HEK293 (cell line): Measurements from ENCODE around the gene CNOT4.

ENCODE experiments used
- CTCF ChIA-PET: fragments of 350-600 bp; formaldehyde crosslinking; extraction: SDS; loops from one replicate; lab custom pipeline; 2021; ENCODE audit warnings: antibody characterized with exemption; lab: Yijun Ruan, JAX
- POLR2A ChIA-PET: fragments of 300-600 bp; formaldehyde crosslinking; extraction: SDS; loops from one replicate; lab custom pipeline; 2020; ENCODE audit warnings: antibody characterized with exemption, inconsistent platforms; lab: Yijun Ruan, JAX
- H3K27ac ChIP-seq: fragments of 200-500 bp; sonication (Bioruptor generic); 2 replicates; pipeline ENCODE4 v1.5.1; 2014; ENCODE audit warnings: low read depth, low read length, control low read depth, inconsistent platforms; ENCODE audit errors: extremely low read depth
- H3K36me3 ChIP-seq, 2 experiments: fragments of 200-500 bp in 1 of 2; sonication (Bioruptor generic) in 1 of 2; 1 replicate in 1 of 2; 2 replicates in 1 of 2; pipeline ENCODE4 v1.5.1; 2014 to 2017; ENCODE audit warnings: inconsistent platforms in 2 of 2, low read length in 2 of 2; ENCODE audit not compliant: control insufficient read depth in 2 of 2, insufficient read depth in 1 of 2
- H3K4me1 ChIP-seq: fragments of 200-500 bp; sonication (Bioruptor generic); 2 replicates; pipeline ENCODE4 v1.5.1; 2014; ENCODE audit warnings: mild to moderate bottlenecking, low read length, inconsistent platforms; ENCODE audit not compliant: control insufficient read depth, insufficient read depth
- H3K4me3 ChIP-seq: 2 replicates; pipeline ENCODE4 v1.5.1; 2011; ENCODE audit warnings: low read depth, mild to moderate bottlenecking, control low read depth, low read length, moderate library complexity
- H3K9me3 ChIP-seq: fragments of 200-500 bp; sonication (Bioruptor generic); 2 replicates; pipeline ENCODE4 v1.5.1; 2014; ENCODE audit warnings: low read depth, low read length, inconsistent platforms; ENCODE audit not compliant: control insufficient read depth, insufficient read depth
- BCL11A ChIP-seq: fragments of 450-650 bp; formaldehyde crosslinking; IDR thresholded peaks from 2 replicates; pipeline ENCODE4 v1.5.1; 2016; ENCODE audit warnings: low read depth, missing biosample characterization, missing genetic modification characterization
- OSR2 ChIP-seq: fragments of 450-650 bp; formaldehyde crosslinking; IDR thresholded peaks from 2 replicates; pipeline ENCODE4 v1.5.1; 2016; ENCODE audit warnings: missing biosample characterization, missing genetic modification characterization
- SALL2 ChIP-seq: fragments of 450-650 bp; formaldehyde crosslinking; IDR thresholded peaks from 2 replicates; pipeline ENCODE4 v1.5.0; 2017; ENCODE audit warnings: missing biosample characterization, mild to moderate bottlenecking, missing genetic modification characterization, borderline replicate concordance
- SCRT2 ChIP-seq: fragments of 450-650 bp; formaldehyde crosslinking; IDR thresholded peaks from 2 replicates; pipeline ENCODE4 v1.5.1; 2016; ENCODE audit warnings: missing biosample characterization, missing genetic modification characterization
- SP3 ChIP-seq: fragments of 450-650 bp; formaldehyde crosslinking; IDR thresholded peaks from 2 replicates; pipeline ENCODE4 v1.5.1; 2016; ENCODE audit warnings: missing biosample characterization, missing genetic modification characterization
- ZBTB11 ChIP-seq: fragments of 450-650 bp; formaldehyde crosslinking; conservative IDR thresholded peaks from 2 replicates; pipeline ENCODE4 v1.5.1; 2016; ENCODE audit warnings: low read depth, missing biosample characterization, missing genetic modification characterization
- ZBTB17 ChIP-seq: fragments of 450-650 bp; formaldehyde crosslinking; IDR thresholded peaks from 2 replicates; pipeline ENCODE4 v1.5.1; 2016; ENCODE audit warnings: missing biosample characterization, missing genetic modification characterization
- ZBTB7A ChIP-seq: fragments of 450-650 bp; formaldehyde crosslinking; IDR thresholded peaks from 2 replicates; pipeline ENCODE4 v1.5.1; 2016; ENCODE audit warnings: low read depth, missing biosample characterization, missing genetic modification characterization
- ZFP41 ChIP-seq: fragments of 450-650 bp; formaldehyde crosslinking; IDR thresholded peaks from 2 replicates; pipeline ENCODE4 v1.5.1; 2016; ENCODE audit warnings: missing biosample characterization, missing genetic modification characterization, borderline replicate concordance
- ZNF112 ChIP-seq: fragments of 450-650 bp; formaldehyde crosslinking; IDR thresholded peaks from 2 replicates; pipeline ENCODE4 v1.5.0; 2017; ENCODE audit warnings: missing biosample characterization, missing genetic modification characterization
- ZNF146 ChIP-seq: fragments of 450-650 bp; formaldehyde crosslinking; IDR thresholded peaks from 2 replicates; pipeline ENCODE4 v1.5.1; 2016; ENCODE audit warnings: missing biosample characterization, missing genetic modification characterization
- ZNF174 ChIP-seq: fragments of 450-650 bp; formaldehyde crosslinking; IDR thresholded peaks from 2 replicates; pipeline ENCODE4 v1.5.0; 2017; ENCODE audit warnings: missing biosample characterization, mild to moderate bottlenecking, missing genetic modification characterization
- ZNF2 ChIP-seq: fragments of 450-650 bp; formaldehyde crosslinking; IDR thresholded peaks from 2 replicates; pipeline ENCODE4 v1.5.1; 2016; ENCODE audit warnings: missing biosample characterization, missing genetic modification characterization
- ZNF274 ChIP-seq, 2 experiments: fragments of 200-500 bp in 1 of 2; fragments of 450-650 bp in 1 of 2; sonication (Bioruptor generic) in 1 of 2; formaldehyde crosslinking in 1 of 2; IDR thresholded peaks; 2 replicates each; pipeline versions ENCODE4 v1.5.1 to v1.6.1; 2014 to 2016; ENCODE audit warnings: borderline replicate concordance in 1 of 2, inconsistent platforms in 1 of 2, low read length in 1 of 2, missing biosample characterization in 1 of 2, missing genetic modification characterization in 1 of 2
- ZNF391 ChIP-seq: fragments of 450-650 bp; formaldehyde crosslinking; IDR thresholded peaks from 2 replicates; pipeline ENCODE4 v1.5.1; 2016; ENCODE audit warnings: low read depth, missing biosample characterization, missing genetic modification characterization, borderline replicate concordance
- ZNF433 ChIP-seq: fragments of 450-650 bp; formaldehyde crosslinking; IDR thresholded peaks from 2 replicates; pipeline ENCODE4 v1.5.1; 2016; ENCODE audit warnings: missing biosample characterization, missing genetic modification characterization, low read depth
- ZNF449 ChIP-seq: fragments of 450-650 bp; formaldehyde crosslinking; IDR thresholded peaks from 2 replicates; pipeline ENCODE4 v1.5.1; 2017; ENCODE audit warnings: missing biosample characterization, mild to moderate bottlenecking, missing genetic modification characterization, moderate library complexity
- ZNF510 ChIP-seq: fragments of 450-650 bp; formaldehyde crosslinking; IDR thresholded peaks from 2 replicates; pipeline ENCODE4 v1.5.1; 2018; ENCODE audit warnings: mild to moderate bottlenecking, missing genetic modification characterization, missing biosample characterization; ENCODE audit not compliant: insufficient replicate concordance
- ZNF530 ChIP-seq: fragments of 450-650 bp; formaldehyde crosslinking; IDR thresholded peaks from 2 replicates; pipeline ENCODE4 v1.5.1; 2016; ENCODE audit warnings: low read depth, missing biosample characterization, missing genetic modification characterization
- ZNF548 ChIP-seq: fragments of 450-650 bp; formaldehyde crosslinking; IDR thresholded peaks from 2 replicates; pipeline ENCODE4 v1.5.1; 2016; ENCODE audit warnings: missing biosample characterization, missing genetic modification characterization
- ZNF596 ChIP-seq: fragments of 450-650 bp; IDR thresholded peaks from 2 replicates; pipeline ENCODE4 v1.5.0; 2018; ENCODE audit warnings: missing biosample characterization, mild to moderate bottlenecking, missing genetic modification characterization, moderate library complexity
- ZNF621 ChIP-seq: fragments of 450-650 bp; formaldehyde crosslinking; IDR thresholded peaks from 2 replicates; pipeline ENCODE4 v1.5.1; 2017; ENCODE audit warnings: missing biosample characterization, missing genetic modification characterization
- ZNF626 ChIP-seq: fragments of 450-650 bp; sonication (Bioruptor Pico); formaldehyde crosslinking; IDR thresholded peaks from 2 replicates; pipeline ENCODE4 v1.5.1; 2018; ENCODE audit warnings: missing biosample characterization, missing genetic modification characterization, inconsistent platforms
- ZNF654 ChIP-seq: fragments of 450-650 bp; formaldehyde crosslinking; IDR thresholded peaks from 2 replicates; pipeline ENCODE4 v1.5.1; 2016; ENCODE audit warnings: low read depth, missing biosample characterization, missing genetic modification characterization
- ZNF670 ChIP-seq: fragments of 450-650 bp; formaldehyde crosslinking; IDR thresholded peaks from 2 replicates; pipeline ENCODE4 v1.5.1; 2016; ENCODE audit warnings: missing biosample characterization, missing genetic modification characterization, low read depth
- ZNF777 ChIP-seq: fragments of 450-650 bp; formaldehyde crosslinking; IDR thresholded peaks from 2 replicates; pipeline ENCODE4 v1.5.1; 2017; ENCODE audit warnings: missing biosample characterization, missing genetic modification characterization, borderline replicate concordance
- TF ChIP-seq, protein P1 (sequence below): fragments of 450-650 bp; formaldehyde crosslinking; IDR thresholded peaks from 2 replicates; pipeline ENCODE4 v1.5.1; 2016; ENCODE audit warnings: missing biosample characterization, missing genetic modification characterization
- TF ChIP-seq, protein P2 (sequence below): fragments of 450-650 bp; formaldehyde crosslinking; IDR thresholded peaks from 2 replicates; pipeline ENCODE4 v1.5.1; 2017; ENCODE audit warnings: missing biosample characterization, missing genetic modification characterization

Gene CNOT4

DNA sequence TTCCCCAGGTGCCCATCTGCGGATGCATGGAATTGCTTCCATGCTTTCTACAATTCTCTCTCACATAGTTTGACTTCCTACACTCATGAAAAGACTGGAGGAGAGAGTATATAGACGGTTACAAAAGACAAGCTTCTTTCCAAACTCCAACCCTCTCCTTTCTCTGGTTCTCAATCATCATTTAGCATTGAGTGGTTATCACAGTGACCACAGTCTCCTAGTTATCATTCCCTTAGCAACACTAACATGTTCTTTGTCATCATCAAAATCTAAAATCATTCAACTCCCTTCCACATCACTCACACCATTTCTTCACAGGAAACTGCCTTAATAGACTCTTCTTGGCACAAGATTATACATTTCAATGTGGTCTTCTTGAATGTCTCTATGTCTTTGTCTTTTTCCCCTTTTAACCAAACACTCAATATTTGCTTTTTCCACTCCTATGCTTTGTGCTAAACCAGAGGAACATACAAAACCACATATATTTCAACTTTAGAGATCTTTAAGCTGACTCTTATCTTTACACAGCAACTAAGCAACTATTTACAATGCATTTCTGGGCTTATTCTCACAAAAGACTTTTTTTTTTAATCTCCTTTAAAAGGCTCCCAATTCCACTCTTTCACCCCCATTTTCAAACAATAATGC, 126.3 kb downstream of the CNOT4 start (continued):
- TF ChIP-seq ZNF621 (tag by site-specific recombination) (no peak), ZNF112 (no peak), SALL2 (tag by site-specific recombination) (no peak), ZNF433 (tag by site-specific recombination) (no peak), SCRT2 (tag by site-specific recombination) (no peak), OSR2 (tag by site-specific recombination) (no peak)

GRCh38 chr7:135382173-135382572, 127.7 kb downstream of the CNOT4 start:
- no peak overlapping the region for H3K4me3 ChIP-seq
- CTCF ChIA-PET, result interaction anchor here (0.8 kb wide), 1 partner anchor 101 kb away, joined by 4 read pairs; no protein-coding TSS in a partner anchor
- H3K4me1 ChIP-seq, result no peaks in the 10 kb centered on the region
- no peak overlapping the region for H3K27ac ChIP-seq
- H3K9me3 ChIP-seq, result no peaks in the 10 kb centered on the region
- no peaks in the 10 kb centered on the region for H3K36me3 ChIP-seq
- TF ChIP-seq ZNF510 (tag by site-specific recombination) (no peak), ZNF777 (tag by site-specific recombination) (no peak), ZNF146 (tag by site-specific recombination) (no peak), ZNF174 (no peak), ZBTB7A (no peak), ZNF654 (tag by site-specific recombination) (no peak), ZNF449 (tag by site-specific recombination) (no peak), SCRT2 (tag by site-specific recombination) (no peak), SP3 (tag by site-specific recombination) (no peak), ZNF626 (tag by site-specific recombination) (no peak), ZNF530 (no peak), ZNF2 (tag by site-specific recombination) (no peak), ZFP41 (tag by site-specific recombination) (no peak), ZNF274 (IDR thresholded peaks at IDR 0.05; ENCODE audit: low read length) (no peak), ZNF274 (tag by site-specific recombination; IDR thresholded peaks at IDR 0.05; ENCODE audit: borderline replicate concordance) (no peak), ZBTB17 (no peak), ZNF391 (tag by site-specific recombination) (no peak)
- TF ChIP-seq, protein P1, sequence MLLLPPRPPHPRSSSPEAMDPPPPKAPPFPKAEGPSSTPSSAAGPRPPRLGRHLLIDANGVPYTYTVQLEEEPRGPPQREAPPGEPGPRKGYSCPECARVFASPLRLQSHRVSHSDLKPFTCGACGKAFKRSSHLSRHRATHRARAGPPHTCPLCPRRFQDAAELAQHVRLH (tag by site-specific recombination), result no peak
- TF ChIP-seq, all 188 proteins: peak for 0
- POLR2A ChIA-PET, result no interaction called here

DNA sequence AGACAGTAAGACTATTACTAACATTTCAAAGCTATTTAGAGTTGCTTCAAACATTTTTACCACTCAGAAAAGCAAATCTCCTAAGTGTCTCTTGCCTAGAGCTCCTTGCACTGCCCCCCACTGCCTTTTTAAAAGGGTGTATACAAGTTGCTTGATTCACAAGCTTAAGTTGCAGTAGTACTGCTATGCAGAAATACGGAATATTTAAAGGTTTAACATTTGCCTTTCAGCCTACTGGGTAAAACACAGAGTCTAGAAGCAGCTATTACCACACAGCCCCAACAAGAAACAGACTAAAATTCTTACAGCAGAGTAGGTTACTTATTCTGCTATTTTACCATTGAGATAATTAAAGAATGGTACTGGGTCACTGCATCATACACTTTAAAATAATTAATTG, 128.5 kb downstream of the CNOT4 start:
- no peak overlapping the region for H3K4me3 ChIP-seq
- ChIA-PET POLR2A (no interaction called here), CTCF (interaction anchor here (0.6 kb wide), 1 partner anchor 16 kb away, joined by 3 read pairs; no protein-coding TSS in a partner anchor)
- H3K27ac ChIP-seq, result no peak overlapping the region
- no peaks in the 10 kb centered on the region for H3K36me3 ChIP-seq
- H3K4me1 ChIP-seq, result no peaks in the 10 kb centered on the region
- no peaks in the 10 kb centered on the region for H3K9me3 ChIP-seq
- TF ChIP-seq, protein P2, sequence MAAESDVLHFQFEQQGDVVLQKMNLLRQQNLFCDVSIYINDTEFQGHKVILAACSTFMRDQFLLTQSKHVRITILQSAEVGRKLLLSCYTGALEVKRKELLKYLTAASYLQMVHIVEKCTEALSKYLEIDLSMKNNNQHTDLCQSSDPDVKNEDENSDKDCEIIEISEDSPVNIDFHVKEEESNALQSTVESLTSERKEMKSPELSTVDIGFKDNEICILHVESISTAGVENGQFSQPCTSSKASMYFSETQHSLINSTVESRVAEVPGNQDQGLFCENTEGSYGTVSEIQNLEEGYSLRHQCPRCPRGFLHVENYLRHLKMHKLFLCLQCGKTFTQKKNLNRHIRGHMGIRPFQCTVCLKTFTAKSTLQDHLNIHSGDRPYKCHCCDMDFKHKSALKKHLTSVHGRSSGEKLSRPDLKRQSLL (tag by site-specific recombination), result no peak
- no peak for TF ChIP-seq ZNF548 (tag by site-specific recombination)
- TF ChIP-seq ZNF596 (tag by site-specific recombination), result no peak
- TF ChIP-seq SCRT2 (tag by site-specific recombination), result no peak
- no peak for TF ChIP-seq ZNF670 (tag by site-specific recombination)
- TF ChIP-seq BCL11A (tag by site-specific recombination), result no peak
- no peak for TF ChIP-seq ZNF654 (tag by site-specific recombination)
- no peak for TF ChIP-seq ZBTB11 (tag by site-specific recombination)
- no peak for TF ChIP-seq ZNF274 (IDR thresholded peaks at IDR 0.05; ENCODE audit: low read length)
- no peak for TF ChIP-seq ZNF274 (tag by site-specific recombination; IDR thresholded peaks at IDR 0.05; ENCODE audit: borderline replicate concordance)
